Osteoblast (primary cell): ENCODE measurements around the gene SLC7A8. TPM values are rescaled to one million over a fixed set of nuclear protein-coding genes. Genes with fewer than 3 reads are reported as not detected.

Source experiments
- DNase-seq: peaks from one replicate; pipeline ENCODE4 v3.0.0; 2011; ENCODE audit warnings: low spot score, mixed read lengths; ENCODE audit not compliant: insufficient read length; ENCODE audit errors: missing footprints
- H2AFZ ChIP-seq: 2 replicates; pipeline ENCODE4 v1.6.0; 2011; ENCODE audit warnings: mild to moderate bottlenecking, low read length
- H3K27ac ChIP-seq: 2 replicates; pipeline ENCODE4 v1.5.1; 2011; ENCODE audit warnings: mild to moderate bottlenecking, low read depth, low read length, moderate library complexity
- H3K27me3 ChIP-seq: 2 replicates; pipeline ENCODE4 v1.6.0; 2012; ENCODE audit warnings: mild to moderate bottlenecking, control low read depth, inconsistent platforms, low read length, moderate library complexity; ENCODE audit not compliant: insufficient read depth
- H3K36me3 ChIP-seq: 2 replicates; pipeline ENCODE4 v1.5.1; 2011; ENCODE audit warnings: mild to moderate bottlenecking, low read length, control low read depth, moderate library complexity; ENCODE audit not compliant: insufficient read depth
- H3K4me1 ChIP-seq: 2 replicates; pipeline ENCODE4 v1.5.1; 2011; ENCODE audit warnings: mild to moderate bottlenecking, low read length, control low read depth, moderate library complexity; ENCODE audit not compliant: insufficient read depth
- H3K4me2 ChIP-seq: 2 replicates; pipeline ENCODE4 v1.6.0; 2011; ENCODE audit warnings: mild to moderate bottlenecking, low read length; ENCODE audit not compliant: insufficient read depth
- H3K4me3 ChIP-seq: fragments of 200-600 bp; sonication (generic); 3 replicates; pipeline ENCODE4 v1.5.1; 2012; ENCODE audit warnings: mild to moderate bottlenecking, low read length, inconsistent platforms; ENCODE audit not compliant: insufficient read depth
- H3K79me2 ChIP-seq: 2 replicates; pipeline ENCODE4 v1.6.0; 2012; ENCODE audit warnings: mild to moderate bottlenecking, low read length, control low read depth, inconsistent platforms; ENCODE audit not compliant: insufficient read depth
- H3K9me3 ChIP-seq: 2 replicates; pipeline ENCODE4 v1.5.1; 2011; ENCODE audit warnings: low read depth, low read length, control low read depth
- H4K20me1 ChIP-seq: 2 replicates; pipeline ENCODE4 v1.6.0; 2012; ENCODE audit warnings: mild to moderate bottlenecking, low read length, control low read depth; ENCODE audit not compliant: insufficient read depth
- CTCF ChIP-seq: IDR thresholded peaks from 2 replicates; pipeline ENCODE4 v1.5.1; 2011; ENCODE audit warnings: mild to moderate bottlenecking, low read depth, low read length, moderate library complexity; ENCODE audit errors: extremely low read depth
- total RNA-seq: library from RNA; depleted of rRNA; stranded (reverse); fragments of >200 nt; gene quantifications from 2 replicates; pipeline ENCODE4 v1.2.3, GENCODE V29; 2012

Gene SLC7A8
- total RNA-seq, 1 donor = 4.3 TPM

GRCh38 chr14:23148591-23149249, 34.7 kb downstream of the SLC7A8 start:
- Histone ChIP-seq H3K36me3 (no peaks in the 10 kb centered on the region), H3K79me2 (no peaks in the 10 kb centered on the region), H3K4me3 (no peak overlapping the region), H2AFZ (no peak overlapping the region), H3K27me3 (no peaks in the 10 kb centered on the region), H4K20me1 (no peaks in the 10 kb centered on the region), H3K4me2 (no peak overlapping the region), H3K4me1 (peaks cover 6% of the 10 kb centered on the region), H3K9me3 (no peaks in the 10 kb centered on the region), H3K27ac (no peak overlapping the region)
- no peak for DNase-seq
- no peak for TF ChIP-seq CTCF

- Histone ChIP-seq H3K79me2 (no peaks in the 10 kb centered on the region), H3K4me1 (peaks cover 2% of the 10 kb centered on the region), H3K4me3 (no peak overlapping the region), H3K9me3 (no peaks in the 10 kb centered on the region), H4K20me1 (no peaks in the 10 kb centered on the region), H3K4me2 (no peak overlapping the region), H3K27ac (no peak overlapping the region), H3K27me3 (peaks cover 6% of the 10 kb centered on the region), H3K36me3 (no peaks in the 10 kb centered on the region), H2AFZ (no peak overlapping the region)
- no peak for DNase-seq
- no peak for TF ChIP-seq CTCF
Observed at GRCh38 chr14:23147676-23148075, 35.8 kb downstream of the SLC7A8 start.

- H3K4me2 ChIP-seq = no peak overlapping the region
Observed at GRCh38 chr14:23146980-23147379, 36.5 kb downstream of the SLC7A8 start.

More at GRCh38 chr14:23146980-23147379, 36.5 kb downstream of the SLC7A8 start:
- TF ChIP-seq CTCF = no peak
- DNase-seq = no peak
- no peak overlapping the region for H3K4me3 ChIP-seq
- peaks cover 6% of the 10 kb centered on the region for H3K27me3 ChIP-seq
- peaks cover 6% of the 10 kb centered on the region for H3K4me1 ChIP-seq
- H2AFZ ChIP-seq = no peak overlapping the region
- no peaks in the 10 kb centered on the region for H3K79me2 ChIP-seq
- H3K9me3 ChIP-seq = no peaks in the 10 kb centered on the region
- H3K27ac ChIP-seq = no peak overlapping the region
- no peaks in the 10 kb centered on the region for H3K36me3 ChIP-seq
- no peaks in the 10 kb centered on the region for H4K20me1 ChIP-seq
